ENCODE results near the gene ZNF571. TPM values are rescaled to one million over a fixed set of nuclear protein-coding genes. Genes with fewer than 3 reads are reported as not detected.
A peak's percentile ranks its signal among the peaks of the same experiment; 100 is the strongest.

Gene ZNF571
- total RNA-seq, 1 donor from 2014 or later: 3.9 TPM

GRCh38 chr19:37537391-37537947 lies 57.1 kb downstream of the ZNF571 start:
- H3K4me3 ChIP-seq (ENCODE audit: low read depth, low read length): no peak overlapping the region
- peak; percentile 86 for FAIRE-seq
- no peak for TF ChIP-seq CTCF (IDR thresholded peaks at IDR 0.05; ENCODE audit: insufficient read depth, low read length, severe bottlenecking)
- DNase-seq (ENCODE audit: low read depth): no peak
- H3K27me3 ChIP-seq (ENCODE audit: control insufficient read depth, insufficient read depth, low read length): no peaks in the 10 kb centered on the region
- peaks cover 7% of the 10 kb centered on the region for H3K36me3 ChIP-seq (ENCODE audit: control insufficient read depth, insufficient read depth, low read length)

- DNase-seq (ENCODE audit: low read depth) (peak; percentile 53), FAIRE-seq (no peak)
- Histone ChIP-seq H3K27me3 (ENCODE audit: control insufficient read depth, insufficient read depth, low read length) (no peaks in the 10 kb centered on the region), H3K4me3 (ENCODE audit: low read depth, low read length) (no peak overlapping the region), H3K36me3 (ENCODE audit: control insufficient read depth, insufficient read depth, low read length) (no peaks in the 10 kb centered on the region)
- TF ChIP-seq CTCF (IDR thresholded peaks at IDR 0.05; ENCODE audit: insufficient read depth, low read length, severe bottlenecking): no peak
These were observed 74.7 kb downstream of the ZNF571 start for GRCh38 chr19:37519890-37520289.

Other genes with a start within 250 kb of the ZNF571 start
- 3.7 and 3.8 TPM in 2 replicates for gene ZNF527, start 223.7 kb downstream of the ZNF571 start, total RNA-seq
- 2.6 and 2.8 TPM in 2 replicates for gene ZNF569, start 127.3 kb downstream of the ZNF571 start, total RNA-seq
- 4.4 and 5.8 TPM in 2 replicates for gene ZNF570, start 125.4 kb downstream of the ZNF571 start, total RNA-seq
- 1.8 and 3.6 TPM in 2 replicates for gene ZNF793, start 87.9 kb downstream of the ZNF571 start, total RNA-seq
- gene ZNF540, start 84 bp upstream of the ZNF571 start, total RNA-seq: under 0.01 and 0.13 TPM in 2 replicates
- gene ZFP30, start 60.7 kb upstream of the ZNF571 start, total RNA-seq: 15.0 and 21.1 TPM in 2 replicates
- 5.5 and 8.7 TPM in 2 replicates for gene ZNF607, start 125.0 kb upstream of the ZNF571 start, total RNA-seq
- 3.3 and 6.6 TPM in 2 replicates for gene ZNF573, start 184.8 kb upstream of the ZNF571 start, total RNA-seq

All from bronchial epithelial cell (primary cell).